OCI-LY7 (cell line): ENCODE measurements around the gene LMO3.

Source experiments
- CTCF ChIP-seq: fragments of 200-600 bp; sonication (generic); conservative IDR thresholded peaks from 2 replicates; pipeline ENCODE4 v1.5.1; 2014; ENCODE audit warnings: mild to moderate bottlenecking, antibody characterized with exemption, low read length, moderate library complexity, mixed read lengths
- EZH2phosphoT487 ChIP-seq: fragments of 200-600 bp; sonication (generic); IDR thresholded peaks from 2 replicates; pipeline ENCODE4 v1.6.1; 2018; ENCODE audit warnings: low read depth, borderline replicate concordance, mild to moderate bottlenecking, mixed run types, antibody characterized with exemption, low read length, moderate library complexity, mixed read lengths

- TF ChIP-seq CTCF (no peak), EZH2phosphoT487 (no peak)
Observed at GRCh38 chr12:16579041-16579440, 26.9 kb downstream of the LMO3 start.
